ENCODE measurements around the gene LTO1. TPM values are rescaled to one million over a fixed set of nuclear protein-coding genes. Genes with fewer than 3 reads are reported as not detected.

LTO1 gene
- total and polyA plus RNA-seq, 2 of the 13 experiments (the other 11 are each of a cell fraction or from before 2014, with no cell fraction given), result 11.8 to 15.0 TPM

GRCh38 chr11:69640995-69641581 is 34.1 kb downstream of the LTO1 start, which contains the start of gene CCND1 (continued):
- no peak for TF ChIP-seq KIAA2018 (CRISPR knock-in tag; IDR thresholded peaks at IDR 0.05; ENCODE audit: borderline replicate concordance)
- TF ChIP-seq CENPX (CRISPR knock-in tag; IDR thresholded peaks at IDR 0.05), result no peak
- TF ChIP-seq RFX3 (CRISPR knock-in tag; IDR thresholded peaks at IDR 0.05), result no peak
- TF ChIP-seq STAT5B (CRISPR knock-in tag; IDR thresholded peaks at IDR 0.05), result 0 out of 2 replicates have a peak, but pooled peaks have one; percentile 87
- TF ChIP-seq PBX3 (CRISPR knock-in tag; IDR thresholded peaks at IDR 0.05; ENCODE audit: borderline replicate concordance), result no peak
- 0 out of 2 replicates have a peak, but pooled peaks have one; percentile 63 for TF ChIP-seq SIN3A (IDR thresholded peaks at IDR 0.05; ENCODE audit: borderline replicate concordance, low read depth, low read length)
- TF ChIP-seq TERF1 (CRISPR knock-in tag; IDR thresholded peaks at IDR 0.05), result no peak
- no peak for TF ChIP-seq ZNF598 (CRISPR knock-in tag; IDR thresholded peaks at IDR 0.05; ENCODE audit: borderline replicate concordance)
- no peak; the same call in 1 of the 2 replicates for TF ChIP-seq EED (CRISPR knock-in tag; IDR thresholded peaks at IDR 0.05)
- no peak for TF ChIP-seq TSC22D2 (CRISPR knock-in tag; IDR thresholded peaks at IDR 0.05; ENCODE audit: borderline replicate concordance)
- peak; percentile 67; the same call in 1 of the 2 replicates for TF ChIP-seq HOXA9 (CRISPR knock-in tag; IDR thresholded peaks at IDR 0.05; ENCODE audit: borderline replicate concordance)
- 0 out of 2 replicates have a peak, but pooled peaks have one; percentile 69 for TF ChIP-seq AHR (CRISPR knock-in tag; IDR thresholded peaks at IDR 0.05)
- no peak for TF ChIP-seq ZSCAN22 (CRISPR knock-in tag; IDR thresholded peaks at IDR 0.05)
- no peak for TF ChIP-seq BCLAF1 (IDR thresholded peaks at IDR 0.05)

Measured in HepG2 (cell line).